Lung (tissue), 12 donors: ENCODE measurements around the gene STK11. TPM values are rescaled to one million over a fixed set of nuclear protein-coding genes. Genes with fewer than 3 reads are reported as not detected.

Experiments used
- ATAC-seq: fragments of 200-7000 bp; cut with Tn5 transposase; one replicate; pipeline ENCODE4 v1.9.1; 2020; ENCODE audit warnings: moderate number of reproducible peaks; ENCODE audit not compliant: insufficient read depth, low FRiP score
- DNase-seq, 3 donors: peaks; one replicate each; pipeline ENCODE4 v3.0.0-alpha.2; 2013 to 2017
- H3K27ac ChIP-seq, 2 donors: one replicate each; pipeline ENCODE4 v1.5.1; 2013; ENCODE audit warnings: mild to moderate bottlenecking in 2 of 2, moderate library complexity in 2 of 2, control low read depth in 1 of 2, inconsistent platforms in 1 of 2, low read depth in 1 of 2, low read length in 1 of 2
- H3K27me3 ChIP-seq, 3 donors: one replicate each; pipeline ENCODE4 v1.5.1; 2013; ENCODE audit warnings: low read length in 2 of 3; ENCODE audit not compliant: control insufficient read depth in 3 of 3, insufficient read depth in 3 of 3
- H3K36me3 ChIP-seq, 4 donors: one replicate each; pipeline ENCODE4 v1.5.1; 2013; ENCODE audit warnings: low read length in 4 of 4, mild to moderate bottlenecking in 1 of 4, moderate library complexity in 1 of 4; ENCODE audit not compliant: control insufficient read depth in 4 of 4, insufficient read depth in 4 of 4
- H3K4me1 ChIP-seq, 5 donors: one replicate each; pipeline ENCODE4 v1.5.1; 2013; ENCODE audit warnings: low read length in 5 of 5, mild to moderate bottlenecking in 2 of 5, moderate library complexity in 1 of 5; ENCODE audit not compliant: control insufficient read depth in 5 of 5, insufficient read depth in 5 of 5
- H3K4me3 ChIP-seq: one replicate; pipeline ENCODE4 v1.5.1; 2013; ENCODE audit warnings: mild to moderate bottlenecking, control low read depth, moderate library complexity
- H3K9ac ChIP-seq, 2 donors: one replicate each; pipeline ENCODE4 v1.5.1; 2013; ENCODE audit warnings: low read length in 2 of 2, control low read depth in 1 of 2; ENCODE audit not compliant: insufficient read depth in 1 of 2
- H3K9me3 ChIP-seq, 4 donors: one replicate each; pipeline ENCODE4 v1.5.1; 2013; ENCODE audit warnings: low read length in 3 of 4, mild to moderate bottlenecking in 1 of 4, moderate library complexity in 1 of 4; ENCODE audit not compliant: control insufficient read depth in 4 of 4, insufficient read depth in 3 of 4
- CTCF ChIP-seq: IDR thresholded peaks from 2 replicates; pipeline ENCODE4 v1.5.1; 2012; ENCODE audit warnings: mild to moderate bottlenecking; ENCODE audit errors: control extremely low read depth, extremely low read depth
- WGBS, 2 donors: extraction: QIAGEN DNeasy Blood & Tissue Kit; methylation state at CpG; one replicate each; pipeline ENCODE4 v1.1.7; 2013; 5-methylcytosine and 5-hydroxymethylcytosine counted together
- polyA plus RNA-seq, 2 donors: library from polyadenylated mRNA; stranded (reverse); fragments of 200-250 nt; gene quantifications; one replicate each; pipeline ENCODE4 v1.2.1, GENCODE V29; 2013
- total RNA-seq, 2 donors: library from RNA; depleted of rRNA in 1 of 2; stranded (reverse); fragments of >200 nt in 1 of 2; gene quantifications; one replicate each; pipeline ENCODE4 v1.2.1, GENCODE V29; 2014 to 2021
- donor health status: control.
- donor health status: control.
- donor health status: Bipolar disorder and iron deficiency.
- donor health status: healthy.
- donor health status: DM: yes; HTN: yes; CAD: no.

The STK11 gene
- total and polyA plus RNA-seq, 4 donors, result 43.1 to 59.8 (median 54.6) TPM

DNA sequence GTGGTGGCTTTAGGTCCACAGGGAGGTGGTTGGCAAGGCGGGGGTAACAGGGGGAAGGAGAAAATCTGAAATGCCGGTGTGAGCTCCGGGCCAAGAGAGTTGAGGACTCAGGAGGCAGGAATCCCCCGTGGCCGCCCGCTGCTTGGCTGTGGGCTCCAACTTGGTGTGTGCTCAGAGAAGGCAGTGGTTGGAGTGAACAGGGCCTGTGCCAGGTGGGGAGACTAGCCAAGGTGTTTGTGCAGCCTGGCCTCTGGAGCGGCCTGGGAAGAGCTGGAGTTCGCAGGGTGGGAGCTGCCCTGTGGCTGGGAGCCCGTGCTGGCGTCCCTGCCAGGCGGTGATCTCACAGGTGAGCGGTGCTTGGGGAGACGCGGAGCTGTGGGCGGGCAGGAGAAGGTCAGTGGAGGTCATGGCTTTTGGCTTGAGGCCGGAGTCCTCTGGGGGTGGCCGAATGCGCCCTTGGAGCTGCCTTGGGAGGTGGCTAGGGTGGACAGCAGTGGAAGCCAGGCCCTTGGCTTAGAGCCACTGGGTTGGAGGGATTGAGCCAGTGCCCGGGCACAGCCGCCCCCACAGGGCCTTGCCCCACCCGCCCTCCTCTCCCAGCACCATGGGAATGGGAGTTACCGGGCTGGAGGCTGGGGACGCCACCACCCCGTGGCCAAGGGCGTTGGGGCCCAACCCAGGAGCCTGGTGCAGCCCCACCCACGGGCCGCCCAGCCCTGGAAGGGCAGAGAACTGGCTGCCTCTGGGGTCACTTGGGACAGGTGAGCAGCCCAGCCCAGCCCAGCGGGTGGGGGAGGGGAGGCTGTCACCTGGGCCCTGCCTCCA lies 56.4 kb downstream of the STK11 start:
- Histone ChIP-seq H3K9me3 (no peaks in the 10 kb centered on the region), H3K4me3 (peak overlapping the region; percentile 39), H3K4me1 (peaks cover 0 to 50% (median 32%) of the 10 kb centered on the region in 5 donors), H3K9ac (no peak overlapping the region), H3K36me3 (peaks cover 0 to 7% (median under 1%) of the 10 kb centered on the region in 4 donors), H3K27ac (peak overlapping the region; percentile 82 to 98), H3K27me3 (no peaks in the 10 kb centered on the region)
- DNase-seq, result peak in 2 of 3 donors; percentile 28 to 39
- TF ChIP-seq CTCF, result no peak
- 25 to 42% methylated on average over 25 to 28 of the region's 28 CpGs for WGBS, 2 donors
- ATAC-seq, result peak; percentile 10

GRCh38 chr19:1262623-1263123 lies 57.1 kb downstream of the STK11 start:
- peak overlapping the region; percentile 82 to 98 for H3K27ac ChIP-seq
- peak overlapping the region in 1 of 2 donors; percentile 23 for H3K9ac ChIP-seq
- H3K4me1 ChIP-seq, result peaks cover 0 to 57% (median 35%) of the 10 kb centered on the region in 5 donors
- 39 to 44% methylated on average over 20 to 21 of the region's 21 CpGs for WGBS, 2 donors
- TF ChIP-seq CTCF, result no peak
- H3K36me3 ChIP-seq, result peaks cover 0 to 2% (median 0%) of the 10 kb centered on the region in 4 donors
- H3K4me3 ChIP-seq, result no peak overlapping the region
- no peaks in the 10 kb centered on the region for H3K9me3 ChIP-seq
- ATAC-seq, result no peak
- no peaks in the 10 kb centered on the region for H3K27me3 ChIP-seq
- peak; percentile 76 to 83 (median 81) for DNase-seq

DNA sequence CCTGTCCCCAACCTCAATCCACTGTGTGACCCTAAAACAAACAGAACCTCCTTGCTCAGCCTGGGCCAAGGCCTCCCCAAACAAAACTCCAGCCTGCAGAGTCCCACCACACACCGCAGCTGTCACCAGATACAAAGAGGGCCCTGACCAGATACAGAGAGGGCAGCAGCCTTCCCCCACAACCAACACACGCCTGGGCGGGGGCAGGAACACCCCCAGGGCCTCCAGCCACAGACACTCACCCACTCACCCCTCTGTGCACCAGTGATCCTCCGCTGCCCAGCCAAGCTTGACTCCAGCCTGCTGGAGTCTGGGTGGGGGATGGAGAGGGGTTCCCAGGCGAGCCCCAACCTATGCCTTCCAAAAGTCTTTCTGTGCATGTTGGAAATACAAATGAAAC lies 57.6 kb downstream of the STK11 start:
- Histone ChIP-seq H3K9me3 (no peaks in the 10 kb centered on the region), H3K27ac (peak overlapping the region in 1 of 2 donors; percentile 98), H3K36me3 (no peaks in the 10 kb centered on the region), H3K9ac (no peak overlapping the region), H3K4me3 (no peak overlapping the region), H3K27me3 (no peaks in the 10 kb centered on the region), H3K4me1 (peaks cover 3 to 62% (median 32%) of the 10 kb centered on the region in 5 donors)
- no peak for DNase-seq
- TF ChIP-seq CTCF, result no peak
- ATAC-seq, result no peak
- WGBS, 2 donors, result 64 to 70% methylated on average over 5 of the region's 5 CpGs
